ENCODE data around the gene CTSV.
"Not testable (repeated sequence)": the region's sequence is repeated elsewhere in the genome, so short reads cannot be mapped to it uniquely, and the experiment has no call there.

Gene CTSV

GRCh38 chr9:97038611-97039513, at the start of gene CTSV:
Gene CTSV (minus strand): TSS chr9:97039142. CDS start chr9:97038043, 1,099 bp downstream.
- Histone ChIP-seq H3K4me3 (peak within 1 kb of the TSS; percentile 75), H3K27me3 (ENCODE audit: low read depth) (no peaks in the 10 kb centered on the region), H3K9me3 (no peaks in the 10 kb centered on the region), H3K36me3 (replicated peaks) (peaks cover 26% of the 10 kb centered on the region), H3K4me1 (peaks cover 17% of the 10 kb centered on the region)
- in situ Hi-C loops (cut with MboI; ENCODE audit: low sequenced_read_pairs): no loop called here
- peak; percentile 93 to 96 for DNase-seq (ENCODE audit: low spot score in 2 of 2)

- H3K36me3 ChIP-seq (replicated peaks); in situ Hi-C loops (cut with MboI; ENCODE audit: low sequenced_read_pairs); H3K27me3 ChIP-seq (ENCODE audit: low read depth); H3K4me1 ChIP-seq; H3K9me3 ChIP-seq; DNase-seq (ENCODE audit: low spot score in 2 of 2); H3K4me3 ChIP-seq: not testable (repeated sequence)
Observed at GRCh38 chr9:97087668-97088215, 48.8 kb upstream of the CTSV start.

- H3K4me1 ChIP-seq; H3K27me3 ChIP-seq (ENCODE audit: low read depth); H3K36me3 ChIP-seq (replicated peaks); in situ Hi-C loops (cut with MboI; ENCODE audit: low sequenced_read_pairs); DNase-seq (ENCODE audit: low spot score in 2 of 2); H3K4me3 ChIP-seq; H3K9me3 ChIP-seq: not testable (repeated sequence)
Observed at GRCh38 chr9:97084562-97084991, 45.6 kb upstream of the CTSV start.

DNA sequence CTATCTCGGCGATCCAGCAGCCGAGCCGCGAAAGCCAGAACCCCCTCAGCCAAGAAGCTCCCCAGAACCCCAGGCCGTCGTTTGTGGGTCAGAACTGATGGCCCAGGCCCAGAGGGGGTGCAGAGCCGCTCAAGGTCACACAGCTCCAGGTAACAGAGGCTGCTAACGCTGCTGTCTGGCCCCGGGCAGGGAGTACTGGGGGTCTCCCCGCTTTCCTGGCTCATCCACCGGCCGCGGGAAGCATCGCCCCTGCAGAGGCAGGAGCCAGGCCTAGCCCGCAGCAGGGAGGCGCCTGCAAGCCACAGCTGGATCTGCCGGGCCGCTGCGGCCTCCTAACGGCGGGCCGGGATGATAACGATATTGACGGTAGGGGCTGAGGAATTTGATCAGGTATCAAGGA, 39.4 kb upstream of the CTSV start:
- H3K9me3 ChIP-seq: no peaks in the 10 kb centered on the region

DNA sequence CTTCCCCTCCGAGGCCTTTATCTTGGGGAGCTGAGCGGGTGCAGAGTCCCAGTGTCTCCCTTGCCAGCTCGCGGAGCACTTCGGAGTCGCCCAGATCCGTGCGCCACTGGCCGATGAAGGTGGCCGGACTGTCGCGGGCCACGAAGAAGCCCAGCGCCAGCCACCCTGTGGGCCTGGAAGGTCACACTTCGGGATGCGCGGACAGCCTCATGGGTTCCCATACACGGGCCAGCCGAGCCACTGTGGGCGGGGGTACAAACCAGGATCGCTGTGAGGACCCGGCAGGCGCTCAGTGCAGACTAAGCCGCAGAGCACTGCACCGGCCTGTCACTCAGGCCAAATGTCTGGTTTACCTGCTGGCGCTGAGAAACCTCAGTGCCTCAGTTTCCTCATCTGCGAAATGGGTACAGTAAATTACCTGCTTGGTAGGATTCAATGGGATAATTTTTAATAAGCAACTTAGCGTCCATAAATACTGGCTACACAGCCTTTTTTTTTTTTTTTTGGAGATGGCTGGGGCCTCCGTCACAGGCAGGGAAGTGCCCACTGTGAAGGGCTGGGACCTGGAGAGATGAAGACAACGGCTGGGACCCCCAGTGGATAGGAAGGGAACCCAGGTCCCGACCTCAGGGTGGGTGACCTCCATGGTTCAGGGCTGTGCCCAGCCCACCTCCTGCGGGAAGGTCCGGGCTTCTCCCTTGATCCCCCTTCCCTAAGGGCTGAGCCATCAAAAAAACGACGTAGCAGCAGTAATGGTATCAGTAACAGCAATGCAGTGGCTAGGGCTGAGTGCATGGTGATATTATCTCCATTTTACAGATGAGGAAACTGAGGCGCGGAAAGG, 38.7 kb upstream of the CTSV start:
- no peak overlapping the region for H3K4me3 ChIP-seq
- in situ Hi-C loops (cut with MboI; ENCODE audit: low sequenced_read_pairs): no loop called here

More for the DNA sequence above, 39.4 kb upstream of the CTSV start:
- in situ Hi-C loops (cut with MboI; ENCODE audit: low sequenced_read_pairs): no loop called here
- Histone ChIP-seq H3K27me3 (ENCODE audit: low read depth) (no peaks in the 10 kb centered on the region), H3K4me1 (no peaks in the 10 kb centered on the region), H3K36me3 (replicated peaks) (no peaks in the 10 kb centered on the region), H3K4me3 (no peak overlapping the region)
- DNase-seq (ENCODE audit: low spot score in 2 of 2): no peak

DNA sequence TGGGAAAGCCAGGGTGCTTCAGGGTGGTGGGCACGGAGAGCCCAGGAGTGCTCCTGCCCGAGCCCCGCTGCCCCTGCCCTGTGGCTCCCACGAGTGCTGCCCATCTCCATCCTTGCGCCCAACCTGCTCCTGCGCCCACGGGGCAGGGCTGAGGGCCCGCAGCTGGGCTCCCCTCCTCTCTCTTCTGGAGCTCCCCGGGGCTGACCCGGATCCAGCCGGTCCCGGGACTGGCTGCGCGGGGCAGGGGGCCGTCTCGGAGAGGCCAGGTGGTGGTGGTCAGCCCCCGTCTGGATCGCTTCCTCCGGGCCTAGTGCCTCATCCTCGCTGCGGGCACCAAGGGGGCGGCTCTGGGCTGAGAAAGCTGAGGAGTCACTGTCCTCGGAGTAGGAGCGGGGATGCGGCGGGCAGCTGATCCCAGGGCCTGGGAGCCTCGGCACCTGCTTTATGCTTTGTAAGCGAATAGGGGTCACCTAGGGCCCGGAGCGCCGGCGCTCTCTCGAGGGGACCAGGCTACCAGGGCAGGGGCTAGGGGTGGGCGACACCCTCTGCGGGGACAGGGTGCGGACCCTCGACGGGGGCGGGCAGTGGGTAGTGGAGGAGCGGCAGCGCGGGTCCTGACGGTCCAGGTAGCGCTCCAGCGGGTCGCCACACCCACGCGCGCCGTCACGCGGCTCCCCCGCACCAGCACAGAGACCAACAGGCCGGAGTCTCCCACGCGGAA, 37.9 kb upstream of the CTSV start:
- H3K27me3 ChIP-seq (ENCODE audit: low read depth); H3K36me3 ChIP-seq (replicated peaks); H3K4me1 ChIP-seq; H3K4me3 ChIP-seq; DNase-seq (ENCODE audit: low spot score in 2 of 2); in situ Hi-C loops (cut with MboI; ENCODE audit: low sequenced_read_pairs); H3K9me3 ChIP-seq: not testable (repeated sequence)

More for the DNA sequence above, 38.7 kb upstream of the CTSV start:
- Histone ChIP-seq H3K9me3 (no peaks in the 10 kb centered on the region), H3K27me3 (ENCODE audit: low read depth) (no peaks in the 10 kb centered on the region), H3K4me1 (no peaks in the 10 kb centered on the region), H3K36me3 (replicated peaks) (no peaks in the 10 kb centered on the region)
- DNase-seq (ENCODE audit: low spot score in 2 of 2): no peak

GRCh38 chr9:97076238-97076637, 37.3 kb upstream of the CTSV start:
- no peak overlapping the region for H3K4me3 ChIP-seq
- in situ Hi-C loops (cut with MboI; ENCODE audit: low sequenced_read_pairs): no loop called here
- H3K27me3 ChIP-seq (ENCODE audit: low read depth): no peaks in the 10 kb centered on the region
- no peaks in the 10 kb centered on the region for H3K9me3 ChIP-seq
- H3K36me3 ChIP-seq (replicated peaks): no peaks in the 10 kb centered on the region
- DNase-seq (ENCODE audit: low spot score in 2 of 2): no peak
- H3K4me1 ChIP-seq: no peaks in the 10 kb centered on the region

DNA sequence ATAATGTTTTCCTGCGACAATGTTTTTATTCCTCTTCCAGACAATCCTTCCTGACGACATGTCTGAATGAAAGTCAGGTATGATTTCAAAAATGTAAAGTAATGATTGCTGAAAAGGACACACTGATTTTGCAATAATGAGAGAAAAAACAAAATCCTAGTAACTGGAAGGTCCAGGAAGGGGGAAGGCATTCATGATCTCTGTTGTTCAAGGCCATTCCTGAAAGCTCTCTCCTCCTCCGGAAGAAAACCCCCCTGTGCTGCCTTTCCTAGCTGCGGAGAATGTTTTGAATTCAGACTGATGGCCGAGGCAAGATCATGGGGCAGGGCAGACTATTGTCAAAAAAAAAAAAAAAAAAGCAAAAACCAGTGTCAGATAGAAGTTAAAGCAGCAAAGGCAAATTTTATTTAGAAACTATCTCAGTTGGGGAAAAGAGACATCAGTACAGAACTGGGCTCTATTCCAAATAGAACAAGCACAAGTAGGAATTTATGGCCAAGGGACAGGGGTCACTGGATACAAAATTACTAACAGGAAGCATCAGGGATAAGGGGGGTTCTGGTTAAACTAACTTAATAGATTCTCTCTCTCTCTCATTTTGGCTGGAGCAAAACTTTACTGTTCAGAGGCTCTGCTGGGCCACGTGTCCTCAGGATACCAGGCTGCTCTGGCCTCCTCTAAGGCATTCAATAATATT, 36.5 kb upstream of the CTSV start:
- no peaks in the 10 kb centered on the region for H3K27me3 ChIP-seq (ENCODE audit: low read depth)
- H3K36me3 ChIP-seq (replicated peaks): no peaks in the 10 kb centered on the region
- H3K4me1 ChIP-seq: no peaks in the 10 kb centered on the region
- no peak overlapping the region for H3K4me3 ChIP-seq
- no peaks in the 10 kb centered on the region for H3K9me3 ChIP-seq
- no peak for DNase-seq (ENCODE audit: low spot score in 2 of 2)
- in situ Hi-C loops (cut with MboI; ENCODE audit: low sequenced_read_pairs): no loop called here

DNA sequence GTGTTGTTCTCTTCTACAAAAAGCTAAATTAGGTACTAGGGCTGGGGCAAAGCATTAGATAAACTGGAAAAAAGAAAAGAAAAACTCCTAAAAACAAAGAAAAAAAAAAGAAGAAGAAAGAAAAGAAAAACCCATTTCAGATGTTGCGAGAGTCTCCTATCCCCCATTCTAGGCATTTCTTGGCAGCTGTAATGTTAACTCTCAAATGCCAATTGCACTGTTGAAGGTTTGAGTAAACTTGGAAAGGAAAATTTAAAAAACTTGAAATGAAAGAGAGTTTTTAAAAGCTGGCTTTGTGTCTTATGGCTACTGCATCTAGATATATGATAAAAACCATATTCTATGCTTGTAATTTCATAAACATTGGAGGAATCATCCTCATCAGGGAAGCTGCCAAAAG, 34.6 kb upstream of the CTSV start:
- Histone ChIP-seq H3K4me3 (no peak overlapping the region), H3K4me1 (no peaks in the 10 kb centered on the region), H3K27me3 (ENCODE audit: low read depth) (no peaks in the 10 kb centered on the region), H3K36me3 (replicated peaks) (no peaks in the 10 kb centered on the region), H3K9me3 (no peaks in the 10 kb centered on the region)
- no peak for DNase-seq (ENCODE audit: low spot score in 2 of 2)
- in situ Hi-C loops (cut with MboI; ENCODE audit: low sequenced_read_pairs): no loop called here

- Histone ChIP-seq H3K4me3 (no peak overlapping the region), H3K27me3 (ENCODE audit: low read depth) (no peaks in the 10 kb centered on the region), H3K4me1 (no peaks in the 10 kb centered on the region), H3K9me3 (no peaks in the 10 kb centered on the region), H3K36me3 (replicated peaks) (no peaks in the 10 kb centered on the region)
- in situ Hi-C loops (cut with MboI; ENCODE audit: low sequenced_read_pairs): no loop called here
- DNase-seq (ENCODE audit: low spot score in 2 of 2): no peak
Observed at GRCh38 chr9:97072285-97072776, 33.4 kb upstream of the CTSV start.

GRCh38 chr9:97070325-97070724, 31.4 kb upstream of the CTSV start:
- H3K4me3 ChIP-seq; in situ Hi-C loops (cut with MboI; ENCODE audit: low sequenced_read_pairs); H3K4me1 ChIP-seq; DNase-seq (ENCODE audit: low spot score in 2 of 2); H3K9me3 ChIP-seq; H3K27me3 ChIP-seq (ENCODE audit: low read depth); H3K36me3 ChIP-seq (replicated peaks): not testable (repeated sequence)

DNA sequence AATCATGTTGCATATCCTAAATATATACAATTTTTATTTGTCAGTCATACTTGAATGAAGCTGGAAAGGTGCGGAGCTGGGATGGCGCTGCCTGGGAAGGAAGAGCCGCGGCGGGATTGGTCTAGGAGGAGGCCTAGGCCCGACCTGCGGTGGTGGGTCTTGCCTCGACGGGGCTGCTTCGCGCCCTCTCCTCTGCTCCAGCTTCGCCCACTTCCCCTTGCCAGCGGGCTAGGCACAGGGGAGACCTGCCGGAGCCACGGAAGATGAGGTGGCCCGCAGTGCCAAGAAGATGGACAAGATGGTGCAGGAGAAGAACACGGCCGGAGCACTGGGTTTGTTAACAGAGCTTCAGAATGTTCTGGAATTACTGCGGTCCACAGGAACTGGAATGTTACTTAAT, 28.5 kb upstream of the CTSV start:
- no peaks in the 10 kb centered on the region for H3K4me1 ChIP-seq
- no peak overlapping the region for H3K4me3 ChIP-seq
- H3K27me3 ChIP-seq (ENCODE audit: low read depth): no peaks in the 10 kb centered on the region
- no peaks in the 10 kb centered on the region for H3K9me3 ChIP-seq
- H3K36me3 ChIP-seq (replicated peaks): no peaks in the 10 kb centered on the region
- in situ Hi-C loops (cut with MboI; ENCODE audit: low sequenced_read_pairs): no loop called here
- no peak for DNase-seq (ENCODE audit: low spot score in 2 of 2)

DNA sequence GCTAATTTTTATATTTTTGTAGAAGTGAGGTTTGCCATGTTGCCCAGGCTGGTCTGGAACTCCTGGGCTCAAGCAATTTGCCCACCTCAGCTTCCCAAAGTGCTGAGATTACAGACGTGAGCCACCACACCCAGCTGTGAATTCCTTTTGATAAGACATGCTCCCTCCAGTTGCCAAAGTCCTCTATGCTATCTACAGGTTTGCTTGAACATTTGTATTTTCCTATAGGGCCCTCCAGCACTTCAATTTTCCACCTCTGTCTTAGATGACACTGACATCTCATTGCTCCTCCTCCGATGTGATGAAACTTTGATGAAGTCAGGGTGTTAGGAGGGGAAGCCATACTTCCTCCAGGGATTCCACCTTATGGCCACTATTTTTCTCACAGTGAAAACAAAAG, 25.2 kb upstream of the CTSV start:
- no peaks in the 10 kb centered on the region for H3K9me3 ChIP-seq
- H3K4me1 ChIP-seq: no peaks in the 10 kb centered on the region
- in situ Hi-C loops (cut with MboI; ENCODE audit: low sequenced_read_pairs): no loop called here
- no peak for DNase-seq (ENCODE audit: low spot score in 2 of 2)
- H3K4me3 ChIP-seq: no peak overlapping the region
- no peaks in the 10 kb centered on the region for H3K36me3 ChIP-seq (replicated peaks)
- no peaks in the 10 kb centered on the region for H3K27me3 ChIP-seq (ENCODE audit: low read depth)
